ENCODE results near the gene DNPEP.

GRCh38 chr2:219430633-219431615 is 43.2 kb upstream of the DNPEP start:
- TF ChIP-seq CTCF (IDR thresholded peaks at IDR 0.05) = no peak
- TF ChIP-seq POLR2A (IDR thresholded peaks at IDR 0.05) = no peak

All from thyroid gland (tissue), 4 donors.